Dedifferentiated amniotic fluid mesenchymal stem cell (primary cell): Measurements from ENCODE around the gene AADACL4.
"Not testable (repeated sequence)": the region's sequence is repeated elsewhere in the genome, so short reads cannot be mapped to it uniquely, and the experiment has no call there.

Experiments used
- DNase-seq: peaks from one replicate; pipeline ENCODE4 v3.0.0-alpha.2; 2016; ENCODE audit errors: extremely low spot score

Gene AADACL4

GRCh38 chr1:12712076-12712475 lies 68.2 kb downstream of the AADACL4 start:
- DNase-seq = no peak

GRCh38 chr1:12712929-12713328 lies 69.0 kb downstream of the AADACL4 start:
- no peak for DNase-seq

- not testable (repeated sequence) for DNase-seq
Measured at GRCh38 chr1:12713651-12714050, 69.8 kb downstream of the AADACL4 start.

DNA sequence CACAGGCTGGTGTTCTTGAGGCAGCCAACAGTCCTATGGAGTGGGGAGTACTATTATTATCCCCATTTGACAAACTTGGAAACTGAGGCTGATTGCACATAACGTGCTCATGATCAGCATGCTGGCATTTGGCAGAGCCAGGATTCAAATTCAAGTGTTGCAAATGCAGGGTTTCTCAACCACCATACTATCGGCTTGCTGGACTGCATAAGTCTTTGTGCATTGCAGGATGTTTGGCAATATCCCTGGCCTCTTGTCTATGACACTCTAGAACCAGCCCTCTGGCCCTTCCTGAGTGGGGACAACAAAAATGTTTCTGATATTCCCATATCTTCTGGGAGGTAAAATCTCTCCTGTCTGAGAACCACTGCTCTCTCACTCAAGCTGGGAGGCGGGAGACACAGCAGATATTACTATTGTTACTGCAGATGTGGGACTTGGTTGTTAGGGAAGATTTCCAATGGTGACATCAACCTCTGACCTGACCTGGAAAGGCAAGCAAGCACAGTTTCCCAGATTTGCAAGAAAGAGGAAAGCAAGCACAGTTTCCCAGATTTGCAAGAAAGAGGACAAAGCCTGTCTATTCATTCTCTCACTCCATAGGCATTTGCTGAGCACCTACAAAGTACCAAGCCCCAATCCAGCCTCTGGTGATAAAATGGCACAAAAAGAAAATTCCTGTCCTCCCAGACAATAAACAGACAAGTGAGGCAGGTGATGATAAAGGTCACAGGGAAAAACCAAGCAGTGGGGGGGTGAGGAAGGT lies 71.0 kb downstream of the AADACL4 start:
- DNase-seq = no peak

DNA sequence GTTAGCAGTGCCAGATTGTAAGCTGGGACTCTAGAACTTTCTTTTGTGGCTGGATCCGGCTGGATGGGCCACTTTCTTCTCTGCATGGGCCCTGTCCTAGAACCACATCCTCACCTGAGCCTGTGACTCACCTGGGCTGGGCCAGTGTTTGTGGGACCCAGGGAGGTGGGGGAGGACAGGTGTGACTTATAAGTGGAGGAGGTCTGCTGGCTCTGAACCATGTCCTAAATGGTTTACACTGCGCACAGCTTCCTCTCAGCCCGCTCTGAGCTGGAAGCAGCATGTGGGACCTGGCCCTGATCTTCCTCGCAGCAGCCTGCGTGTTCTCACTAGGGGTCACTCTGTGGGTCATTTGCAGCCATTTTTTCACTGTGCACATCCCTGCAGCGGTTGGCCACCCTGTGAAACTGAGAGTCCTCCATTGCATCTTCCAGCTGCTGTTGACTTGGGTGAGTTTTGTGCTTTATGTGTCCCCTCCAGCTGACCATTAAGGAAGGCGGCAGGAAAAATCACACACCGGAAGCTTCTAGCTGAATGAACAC lies 72.1 kb downstream of the AADACL4 start, which contains the start of gene AADACL3:
TSS of gene AADACL3 (plus strand) at position 215 of the 542 bp plus-strand sequence. CDS start at position 282, 67 bp downstream.
- no peak for DNase-seq
